Epithelial cell of esophagus (primary cell): Measurements from ENCODE around the gene SLIT3.

ENCODE experiments used
- DNase-seq: peaks from one replicate; pipeline ENCODE4 v3.0.0; 2010; ENCODE audit warnings: low read depth
- H3K4me3 ChIP-seq: 2 replicates; pipeline ENCODE4 v1.5.1; 2011; ENCODE audit warnings: mild to moderate bottlenecking, low read length, control low read depth
- CTCF ChIP-seq: IDR thresholded peaks from 2 replicates; pipeline ENCODE4 v1.5.1; 2011; ENCODE audit warnings: low read depth, mild to moderate bottlenecking, low read length, control low read depth, inconsistent platforms; ENCODE audit not compliant: insufficient read depth; ENCODE audit errors: missing control alignments

SLIT3 gene

GRCh38 chr5:169229342-169229892, 71.5 kb downstream of the SLIT3 start:
- H3K4me3 ChIP-seq, result no peak overlapping the region
- DNase-seq, result no peak
- TF ChIP-seq CTCF, result no peak

DNA sequence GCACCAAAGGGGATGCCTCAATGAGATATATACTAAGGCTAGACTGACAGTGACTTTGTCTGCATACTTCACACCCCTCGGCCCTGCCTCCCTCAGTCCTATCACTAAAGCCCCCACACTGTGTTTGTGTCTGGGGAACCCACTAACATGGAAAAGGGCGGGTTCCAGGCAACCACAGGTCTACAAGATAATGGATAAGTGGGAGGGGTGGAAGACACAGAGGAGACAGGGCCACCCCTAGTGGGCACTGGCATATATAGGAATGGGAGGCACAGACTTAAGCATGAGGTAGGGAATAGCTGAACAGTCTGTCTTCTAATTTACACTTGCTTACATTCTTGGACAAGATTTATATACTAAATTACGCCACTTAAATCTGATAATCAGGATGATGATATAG, 74.0 kb downstream of the SLIT3 start:
- no peak overlapping the region for H3K4me3 ChIP-seq
- DNase-seq, result no peak
- TF ChIP-seq CTCF, result no peak

DNA sequence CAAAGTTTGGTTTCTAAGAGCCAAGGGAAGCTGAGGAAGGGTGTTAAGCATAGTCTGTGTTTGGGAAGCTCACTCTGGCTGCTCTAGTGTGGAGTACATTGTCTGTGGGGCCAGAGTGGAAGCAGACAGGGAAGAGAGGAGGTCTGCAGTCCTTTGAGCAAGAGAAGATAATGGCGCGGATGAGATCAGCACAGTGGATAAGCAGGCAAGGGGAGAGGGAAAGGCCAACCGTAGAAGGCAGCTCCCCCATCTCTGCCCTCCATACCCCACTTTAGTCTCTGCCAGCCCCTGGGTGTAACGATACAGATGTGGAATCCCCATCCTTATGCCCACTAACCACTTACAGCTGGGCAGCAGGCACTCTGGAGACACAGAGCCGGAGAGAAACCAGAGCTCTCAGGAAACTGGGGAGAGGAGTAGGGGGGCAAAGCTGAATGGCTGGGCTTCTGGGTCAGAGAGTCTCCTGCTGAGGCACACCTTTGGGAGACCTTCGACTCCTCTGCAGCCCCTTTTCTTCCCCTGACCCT, 75.0 kb downstream of the SLIT3 start:
- no peak for DNase-seq
- H3K4me3 ChIP-seq, result no peak overlapping the region
- no peak for TF ChIP-seq CTCF

GRCh38 chr5:169223595-169223953, 77.4 kb downstream of the SLIT3 start:
- no peak for DNase-seq
- no peak for TF ChIP-seq CTCF
- H3K4me3 ChIP-seq, result no peak overlapping the region

DNA sequence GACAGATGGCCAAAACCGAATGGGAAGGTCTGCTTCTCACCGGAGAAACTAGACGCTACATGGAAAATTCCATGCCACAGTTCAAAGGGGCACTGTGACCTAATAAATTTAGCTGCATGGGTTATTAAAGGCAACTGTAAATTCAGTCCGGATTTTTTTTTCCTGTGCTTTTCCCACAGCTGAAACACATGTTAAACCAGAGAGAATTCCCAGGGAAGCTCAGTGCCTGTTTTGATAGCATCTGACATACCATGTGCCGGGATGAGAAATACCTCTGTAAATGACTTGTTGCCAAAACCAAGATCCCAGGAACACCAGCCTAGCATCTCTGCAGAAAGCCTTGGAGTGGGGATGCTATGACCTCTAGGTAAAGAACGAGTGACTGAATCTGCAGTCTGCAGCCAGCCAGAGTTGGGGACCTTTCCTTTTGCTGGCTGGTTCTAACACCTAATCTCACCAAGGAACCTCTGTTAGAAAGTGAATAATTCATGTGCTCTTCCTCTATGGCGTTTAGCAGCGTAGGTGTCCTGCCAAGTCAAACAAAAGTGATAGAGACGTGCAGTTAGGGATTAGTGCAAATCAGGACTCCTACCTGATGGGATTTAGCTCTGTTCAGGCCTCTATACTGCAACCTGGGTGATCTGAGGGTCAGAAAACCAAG, 77.9 kb downstream of the SLIT3 start:
- no peak overlapping the region for H3K4me3 ChIP-seq
- no peak for DNase-seq
- no peak for TF ChIP-seq CTCF

- H3K4me3 ChIP-seq, result no peak overlapping the region
- DNase-seq, result no peak
- TF ChIP-seq CTCF, result no peak
These were observed 79.4 kb downstream of the SLIT3 start for GRCh38 chr5:169221519-169221918.

DNA sequence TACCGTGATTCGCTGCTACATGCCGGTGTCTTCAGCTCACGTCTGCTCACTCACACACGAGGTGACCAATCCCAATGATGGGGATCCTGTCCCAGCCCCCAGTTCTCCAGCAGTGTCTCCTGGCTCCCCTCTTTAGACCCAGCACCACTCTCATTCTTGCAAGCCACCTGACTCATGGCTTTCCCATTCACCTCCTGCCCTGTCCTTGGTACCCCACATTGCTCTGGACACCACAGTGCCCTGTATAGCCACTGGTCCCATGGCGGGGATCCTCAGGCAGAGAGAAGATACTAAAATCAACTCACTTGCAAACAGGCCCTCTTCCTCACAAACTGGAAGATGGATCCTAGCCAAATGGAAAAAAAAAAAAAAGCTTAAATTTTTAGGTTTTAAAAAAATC, 81.0 kb downstream of the SLIT3 start:
- H3K4me3 ChIP-seq, result no peak overlapping the region
- no peak for DNase-seq
- TF ChIP-seq CTCF, result no peak
